Fibroblast of lung (primary cell): ENCODE data around the gene CARD10.

Experiments used
- CTCF ChIP-seq, 2 donors: IDR thresholded peaks in 1 of 2; conservative IDR thresholded peaks in 1 of 2; 1 replicate in 1 of 2; 2 replicates in 1 of 2; pipeline ENCODE4 v1.5.1; 2011 to 2012; ENCODE audit warnings: low read length in 2 of 2, control low read depth in 1 of 2, inconsistent platforms in 1 of 2, low read depth in 1 of 2, mild to moderate bottlenecking in 1 of 2
- EZH2 ChIP-seq: IDR thresholded peaks from 2 replicates; pipeline ENCODE4 v1.5.1; 2012; ENCODE audit warnings: low read length, control low read depth, mild to moderate bottlenecking; ENCODE audit errors: missing control alignments

- TF ChIP-seq CTCF (conservative IDR thresholded peaks at IDR 0.05 in 1 of 2, IDR thresholded peaks at IDR 0.05 in 1 of 2; ENCODE audit: low read depth in 1 of 2, low read length in 2 of 2) (no peak), EZH2 (no peak)
Measured at GRCh38 chr22:37542959-37543358, 23.7 kb upstream of the CARD10 start.
